DMS53 (cell line): ENCODE data around the gene OR2C3.
"Not testable (repeated sequence)": the region's sequence is repeated elsewhere in the genome, so short reads cannot be mapped to it uniquely, and the experiment has no call there.

ENCODE experiments used
- DNase-seq: peaks from one replicate; lab custom pipeline; 2025; lab: John Stamatoyannopoulos, UW

OR2C3 gene

DNA sequence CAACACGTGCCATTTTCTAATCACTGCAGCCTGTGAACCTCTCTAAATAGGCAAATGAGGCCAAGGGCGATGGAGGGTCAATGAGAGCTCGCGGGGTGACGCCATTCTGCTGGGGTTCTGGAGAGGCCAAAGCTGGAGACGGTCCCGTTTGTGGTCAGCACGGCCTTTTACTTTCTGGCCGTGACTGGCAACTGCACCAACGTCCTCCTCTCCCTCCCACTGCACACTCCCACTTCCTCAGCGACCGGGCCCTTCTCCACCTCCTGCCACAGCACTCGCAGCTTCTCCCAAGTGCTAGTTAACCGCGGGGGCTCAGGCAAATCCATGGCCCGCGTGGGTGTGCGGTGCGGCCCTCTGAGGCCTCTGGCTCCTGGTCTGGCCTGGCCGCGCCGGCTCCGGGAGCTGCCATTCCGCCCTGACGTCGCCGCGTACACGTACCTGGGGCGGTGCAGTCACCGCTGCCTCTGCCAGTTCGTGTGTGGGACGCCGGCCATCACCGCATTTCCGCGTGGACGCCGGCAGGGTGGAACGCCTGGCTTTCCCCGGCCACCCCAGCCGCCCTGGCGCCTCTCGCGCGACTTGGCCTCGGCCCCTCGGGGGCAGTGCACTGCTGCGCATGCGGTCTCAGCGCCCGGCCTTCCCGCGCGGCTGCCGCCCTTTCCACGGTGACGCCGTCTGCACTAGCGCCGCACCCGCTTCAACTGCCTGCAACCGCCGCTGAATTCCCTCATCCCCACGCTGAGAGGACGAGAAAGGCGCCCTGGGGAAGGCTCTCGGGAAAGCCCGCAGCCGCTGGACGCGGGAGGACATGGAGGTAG lies 18.2 kb downstream of the OR2C3 start:
- peak; percentile 81 for DNase-seq

- no peak for DNase-seq
These were observed 29.4 kb downstream of the OR2C3 start for GRCh38 chr1:247506831-247507230.

DNA sequence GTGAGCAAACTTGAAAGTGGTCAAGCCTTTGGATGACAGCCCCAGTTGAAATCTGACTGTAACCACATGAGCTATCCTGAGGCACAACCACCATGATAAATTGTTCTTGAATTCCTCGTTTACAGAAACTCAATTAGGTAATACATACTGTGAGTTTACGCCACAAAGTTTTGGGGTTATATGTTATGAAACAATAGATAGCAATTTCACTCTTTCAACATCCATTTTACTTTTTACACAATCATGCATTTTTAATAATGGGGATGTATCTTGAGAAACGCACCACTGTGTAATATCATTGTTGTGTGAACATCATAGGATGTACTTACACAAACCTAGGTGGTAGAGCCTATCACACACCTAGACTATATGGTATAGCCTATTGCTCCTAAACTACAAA lies 35.4 kb downstream of the OR2C3 start:
- no peak for DNase-seq

GRCh38 chr1:247496581-247497285 lies 39.5 kb downstream of the OR2C3 start:
- no peak for DNase-seq

- DNase-seq: no peak
These were observed 41.5 kb downstream of the OR2C3 start for GRCh38 chr1:247494767-247495166.

DNA sequence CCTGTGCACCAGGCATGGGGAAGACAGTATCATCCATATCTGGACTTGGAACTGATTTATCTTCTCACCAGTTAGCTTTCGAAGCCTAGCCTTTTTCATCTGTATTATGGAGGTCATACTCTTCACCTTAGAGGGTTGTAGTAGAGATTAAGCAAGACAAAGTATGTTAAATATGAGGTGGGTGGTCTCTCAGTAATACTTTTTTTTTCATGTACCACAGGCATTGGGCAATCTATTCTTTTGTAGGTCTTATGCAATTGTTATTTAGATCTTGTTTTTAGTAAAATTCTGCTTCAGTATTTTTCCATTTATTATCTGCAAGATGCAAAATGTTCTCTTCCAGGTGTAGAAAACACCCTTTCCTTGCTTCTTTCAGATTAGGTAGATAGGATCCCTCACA lies 43.1 kb downstream of the OR2C3 start:
- DNase-seq: no peak

GRCh38 chr1:247491328-247491727 lies 44.9 kb downstream of the OR2C3 start:
- peak; percentile 7 for DNase-seq

- DNase-seq: peak; percentile 76
These were observed 49.2 kb downstream of the OR2C3 start for GRCh38 chr1:247487057-247487456.

GRCh38 chr1:247482747-247483146 lies 53.5 kb downstream of the OR2C3 start:
- DNase-seq: no peak

DNA sequence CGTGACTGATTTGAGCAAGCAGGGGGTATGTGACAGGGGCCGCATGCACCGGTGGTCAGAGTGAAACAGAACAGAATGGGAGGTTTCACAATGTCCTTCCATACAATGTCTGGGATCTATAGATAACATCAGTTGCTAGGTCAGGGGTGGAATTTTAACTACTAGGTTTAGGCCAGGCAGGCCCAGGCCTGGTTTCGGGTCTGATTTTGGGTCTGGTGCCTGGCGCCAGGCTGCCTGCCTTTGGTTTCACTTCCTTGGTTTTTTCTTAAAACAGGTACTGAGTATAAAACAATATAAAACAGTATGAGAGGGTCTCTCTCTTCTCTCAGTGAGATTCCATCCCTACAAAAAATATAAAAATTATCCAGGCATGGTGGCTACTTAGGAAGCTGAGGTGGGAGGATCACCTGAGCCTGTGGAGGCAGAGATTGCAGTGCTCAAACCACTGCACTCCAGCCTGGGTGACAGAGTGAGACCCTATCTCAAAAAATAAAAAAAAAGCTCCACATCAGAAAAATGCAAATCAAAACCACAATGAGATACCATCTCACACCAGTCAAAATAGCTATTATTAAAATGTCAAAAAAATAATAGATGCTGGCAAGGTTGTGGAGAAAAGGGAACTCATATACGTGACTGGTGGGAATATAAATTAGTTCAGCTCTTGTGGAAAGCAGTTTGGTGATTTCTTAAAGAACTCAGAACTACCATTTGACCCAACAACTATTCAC lies 59.7 kb downstream of the OR2C3 start:
- DNase-seq: not testable (repeated sequence)

DNA sequence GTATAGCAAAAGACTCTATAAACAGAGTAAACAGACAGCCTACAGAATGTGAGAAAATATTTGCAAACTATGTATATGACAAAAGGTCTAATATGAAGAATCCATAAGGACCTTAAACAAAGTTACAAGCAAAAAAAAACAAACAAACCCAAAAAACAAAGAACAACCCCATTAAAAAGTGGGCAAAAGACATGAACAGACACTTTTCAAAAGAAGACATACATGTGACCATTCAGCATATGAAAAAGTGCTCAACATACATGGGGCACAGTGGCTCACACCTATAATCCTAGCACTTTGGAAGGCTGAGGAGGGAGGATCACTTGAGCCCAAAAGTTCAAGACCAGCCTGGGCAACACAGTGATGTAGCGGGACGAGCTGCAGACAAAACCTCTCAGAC lies 60.4 kb downstream of the OR2C3 start:
- DNase-seq: no peak
